Measurements from ENCODE around the gene HMOX1.

Gene HMOX1

DNA sequence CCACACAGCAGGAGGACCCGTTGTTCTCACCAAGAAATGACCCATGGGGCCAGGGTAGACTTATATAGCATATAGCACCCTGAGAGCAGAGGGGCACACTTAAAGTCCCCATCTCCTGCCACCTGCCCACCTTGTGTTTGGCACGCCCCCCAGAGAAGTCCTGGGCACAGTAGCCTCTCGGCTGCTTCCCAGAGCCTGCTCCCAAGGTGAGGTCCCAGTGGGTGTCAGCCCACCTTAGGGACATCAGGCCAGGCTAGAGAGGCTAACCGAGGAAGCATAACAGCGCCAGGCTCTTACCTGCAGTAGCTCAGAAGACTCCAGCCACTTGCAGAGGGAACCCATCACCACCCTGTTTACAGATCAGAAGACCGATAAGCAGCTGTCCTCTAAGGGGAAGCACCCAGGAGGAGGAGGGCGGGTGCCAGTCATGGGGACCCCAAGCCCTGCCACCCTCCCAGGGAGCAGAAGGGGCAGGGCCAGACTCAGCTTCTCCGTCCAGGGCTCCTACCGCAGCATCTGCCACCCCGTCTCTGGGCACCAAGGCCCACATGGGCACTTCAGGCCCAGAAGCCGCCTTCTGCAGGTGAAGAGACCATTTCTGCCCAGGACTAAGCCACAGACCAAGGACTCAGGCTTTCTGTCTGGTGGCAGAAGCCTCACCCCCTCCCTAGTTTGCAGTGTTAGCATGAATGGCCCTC is 34.9 kb upstream of the HMOX1 start:
- TF ChIP-seq POLR2A (IDR thresholded peaks at IDR 0.05; ENCODE audit: low read depth, low read length): no peak
- no peak for FAIRE-seq
- DNase-seq (ENCODE audit: insufficient read length, low spot score): no peak

DNA sequence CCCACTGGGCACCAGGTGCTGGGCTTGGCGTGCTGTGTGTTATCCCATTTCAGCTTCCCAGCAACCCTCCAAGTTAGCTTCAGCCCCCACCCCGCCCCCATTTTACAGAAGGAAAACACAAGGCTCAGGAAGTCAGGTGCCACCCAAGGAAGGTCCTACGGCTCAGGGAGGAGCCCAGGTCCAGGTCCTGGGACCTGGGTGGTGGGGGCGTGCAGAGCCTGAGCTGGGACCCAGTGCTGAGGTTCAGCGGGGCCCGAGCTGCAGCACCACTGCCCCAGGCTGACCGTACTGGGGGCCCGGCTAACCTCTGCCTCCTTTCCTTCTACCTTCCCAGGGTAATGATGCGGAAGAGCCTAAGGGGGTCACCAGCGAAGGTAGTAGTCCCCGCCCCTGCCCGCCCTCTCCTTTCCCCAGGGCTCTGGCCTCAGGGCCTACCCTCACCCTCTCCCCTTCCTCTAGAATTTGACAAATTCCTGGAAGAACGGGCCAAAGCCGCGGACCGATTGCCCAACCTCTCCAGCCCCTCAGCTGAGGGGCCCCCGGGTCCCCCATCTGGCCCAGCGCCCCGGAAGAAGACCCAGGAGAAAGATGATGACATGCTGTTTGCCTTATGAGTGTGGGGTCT is 34.2 kb upstream of the HMOX1 start:
- FAIRE-seq (no peak), DNase-seq (ENCODE audit: insufficient read length, low spot score) (no peak)
- no peak for TF ChIP-seq POLR2A (IDR thresholded peaks at IDR 0.05; ENCODE audit: low read depth, low read length)

DNA sequence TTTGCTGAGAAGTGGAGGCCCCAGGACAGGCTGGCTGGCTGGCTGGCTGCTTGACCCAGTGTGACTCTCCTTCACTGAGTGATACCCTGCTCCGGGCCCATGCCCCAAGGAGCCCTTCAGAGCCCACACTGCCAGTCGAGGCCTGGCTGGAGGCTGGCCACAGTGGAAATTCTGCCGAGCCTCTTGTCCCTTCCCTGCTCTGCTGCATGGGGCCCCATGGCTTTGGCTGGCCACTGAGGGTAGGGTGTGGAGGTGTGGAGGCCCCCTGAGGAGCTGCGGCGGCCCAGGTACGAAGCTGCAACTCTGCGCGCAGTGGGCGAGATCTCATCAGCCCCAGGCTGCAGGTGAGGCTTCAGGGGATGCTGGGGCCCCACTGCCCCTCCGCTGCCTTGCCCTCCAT is 33.4 kb upstream of the HMOX1 start:
- no peak for FAIRE-seq
- no peak for DNase-seq (ENCODE audit: insufficient read length, low spot score)
- TF ChIP-seq POLR2A (IDR thresholded peaks at IDR 0.05; ENCODE audit: low read depth, low read length): no peak

DNA sequence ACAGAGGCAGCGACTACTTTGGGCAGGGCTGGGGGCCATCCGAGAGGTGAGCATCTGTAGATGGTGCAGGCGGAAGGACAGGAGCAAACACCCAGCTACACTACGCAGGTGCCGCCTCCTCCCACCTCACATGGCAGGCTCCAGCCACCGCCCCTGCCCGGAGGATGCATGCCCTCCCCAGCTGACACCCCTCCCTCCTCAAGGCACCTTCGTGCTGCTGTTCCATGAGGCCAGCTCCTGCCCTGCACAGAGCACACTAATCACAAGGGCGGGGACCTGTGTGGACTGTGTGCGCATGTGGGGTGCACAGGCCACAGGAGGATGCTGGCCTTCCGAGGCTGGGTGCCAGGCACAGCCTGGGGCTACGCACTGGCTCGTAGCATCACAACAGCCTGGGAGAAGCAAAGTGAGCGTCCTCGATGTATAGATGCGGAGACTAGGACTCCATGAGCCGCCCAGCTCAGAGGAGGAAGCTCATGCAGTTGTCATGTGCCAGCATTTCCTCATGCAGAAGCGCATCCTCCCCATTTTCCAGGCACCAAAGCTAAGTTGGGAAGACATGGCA is 32.8 kb upstream of the HMOX1 start:
- DNase-seq (ENCODE audit: insufficient read length, low spot score) (no peak), FAIRE-seq (no peak)
- TF ChIP-seq POLR2A (IDR thresholded peaks at IDR 0.05; ENCODE audit: low read depth, low read length): no peak

DNA sequence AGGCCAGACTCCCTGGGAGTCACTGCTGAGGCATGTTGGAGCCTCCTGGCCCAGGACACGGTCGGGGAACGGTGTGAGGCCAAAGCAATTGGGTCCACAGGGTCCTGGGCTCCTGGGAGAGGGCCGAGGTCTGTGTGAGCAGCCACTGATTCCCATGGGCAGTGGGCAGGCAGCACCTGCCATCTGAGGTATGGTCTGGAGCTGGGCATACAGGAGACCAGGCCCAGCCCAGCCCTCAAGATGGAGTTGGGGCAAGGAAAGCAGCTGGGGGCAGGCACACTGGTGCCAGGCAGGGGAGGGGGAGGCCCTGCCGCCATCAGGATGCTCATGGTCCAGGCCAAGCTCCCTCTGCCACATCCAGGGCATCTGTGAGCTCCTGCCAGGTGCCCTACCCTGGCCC is 32.2 kb upstream of the HMOX1 start:
- FAIRE-seq: no peak
- no peak for TF ChIP-seq POLR2A (IDR thresholded peaks at IDR 0.05; ENCODE audit: low read depth, low read length)
- DNase-seq (ENCODE audit: insufficient read length, low spot score): no peak

DNA sequence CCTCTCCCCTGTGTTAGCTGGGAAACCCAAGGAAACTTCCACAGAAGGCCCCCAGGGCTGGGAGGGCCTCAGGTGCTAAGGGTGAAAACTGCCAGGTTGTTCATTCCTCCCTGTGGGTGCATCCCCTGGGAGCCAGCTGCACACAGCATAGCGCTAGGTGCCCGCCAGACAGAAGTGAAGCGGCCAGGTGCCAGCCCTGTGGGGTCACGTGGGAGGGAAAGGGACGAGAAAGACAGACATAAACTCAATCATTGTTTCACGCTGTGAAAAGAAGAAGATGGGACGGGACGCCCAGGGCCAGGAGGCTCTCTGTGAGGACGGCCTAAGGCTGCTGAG is 31.6 kb upstream of the HMOX1 start:
- TF ChIP-seq POLR2A (IDR thresholded peaks at IDR 0.05; ENCODE audit: low read depth, low read length): no peak
- FAIRE-seq: no peak
- no peak for DNase-seq (ENCODE audit: insufficient read length, low spot score)

DNA sequence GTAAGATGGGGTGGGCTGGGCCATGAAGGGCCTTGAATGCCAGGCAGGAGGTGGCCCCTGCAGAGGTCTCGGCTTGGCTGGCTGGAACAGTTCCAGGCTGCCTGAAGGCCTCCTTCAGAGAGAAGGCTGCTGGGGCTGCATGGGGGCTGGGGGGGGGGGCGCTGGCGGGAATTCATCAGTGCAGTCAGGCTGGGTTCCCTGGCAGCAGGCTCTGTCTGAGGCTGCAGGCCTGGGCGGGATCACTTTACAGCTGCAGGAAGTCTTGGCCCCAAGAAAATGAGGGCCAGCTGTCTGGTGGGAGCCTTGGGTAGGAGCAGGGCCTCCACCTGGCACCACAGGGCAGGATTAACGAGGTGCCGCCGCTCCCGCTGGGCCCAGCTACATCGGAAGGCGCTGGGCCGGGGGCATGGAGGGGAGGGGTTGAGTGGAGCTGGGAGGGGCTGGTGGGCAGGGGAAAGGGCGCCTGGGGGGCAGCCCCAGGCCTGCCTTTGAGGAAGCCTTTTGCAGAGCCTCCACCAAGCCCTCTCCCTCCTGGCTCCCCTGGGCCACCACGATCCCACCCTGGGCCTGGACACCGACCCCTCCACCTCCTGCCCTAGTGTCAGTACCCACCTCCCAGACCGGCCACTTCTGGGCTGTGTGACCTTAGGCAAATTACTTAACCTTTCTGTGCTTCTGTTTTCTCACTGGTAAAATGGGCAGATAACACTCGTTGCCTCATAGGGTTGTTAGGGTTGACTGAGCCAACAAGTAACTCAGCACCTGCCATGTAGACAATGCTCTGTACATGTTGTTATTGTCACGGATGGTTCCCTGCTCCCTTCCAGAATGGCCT is 31.0 kb upstream of the HMOX1 start:
- TF ChIP-seq POLR2A (IDR thresholded peaks at IDR 0.05; ENCODE audit: low read depth, low read length): no peak
- no peak for DNase-seq (ENCODE audit: insufficient read length, low spot score)
- no peak for FAIRE-seq

DNA sequence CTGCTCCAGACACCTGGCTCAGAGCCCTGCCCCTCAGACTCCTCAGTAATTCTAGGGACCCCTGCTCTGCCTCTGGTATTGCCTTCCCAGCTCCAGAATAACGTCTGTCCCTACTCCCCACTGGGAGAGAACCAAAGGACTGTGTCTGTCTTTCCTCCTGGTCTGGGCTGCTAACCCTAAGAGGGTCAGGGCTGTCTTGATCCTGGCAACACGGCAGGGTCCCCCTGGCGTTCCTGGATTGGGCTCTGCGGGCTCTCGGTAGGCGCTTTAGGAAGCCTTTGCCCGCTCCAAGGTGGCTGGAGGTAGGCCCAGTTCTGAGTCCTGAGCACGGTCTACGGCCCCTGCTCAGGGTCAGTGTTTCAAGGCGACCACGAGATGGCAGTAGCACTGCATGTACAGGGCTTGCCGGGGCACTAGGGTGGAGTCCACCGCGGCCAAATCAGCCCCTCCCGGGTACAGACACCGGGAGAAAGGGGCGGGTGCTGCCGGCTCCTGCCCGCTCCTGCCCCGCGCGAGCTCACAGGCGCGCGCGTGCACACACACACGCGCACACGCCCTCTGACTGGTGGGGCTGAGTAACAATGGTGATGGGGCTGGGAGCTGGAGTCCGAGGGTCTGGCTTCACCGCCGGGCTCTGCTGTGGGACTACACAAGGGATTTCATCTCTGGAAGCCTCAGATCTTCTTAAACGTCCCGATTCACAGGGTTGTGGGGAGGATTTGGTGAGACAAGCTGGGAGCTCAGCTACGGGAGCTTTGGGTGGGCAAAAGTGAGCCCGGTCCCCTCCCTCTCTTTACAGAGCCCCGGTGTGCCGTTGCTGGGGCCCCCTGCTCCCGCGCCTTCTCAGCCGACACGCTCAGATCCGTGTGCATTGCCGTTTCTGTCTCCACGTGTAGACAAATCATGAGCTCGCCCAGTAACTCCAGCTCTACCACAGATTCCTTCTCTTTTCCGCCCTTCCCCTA is 30.1 kb upstream of the HMOX1 start:
- FAIRE-seq (peak; percentile 79), DNase-seq (ENCODE audit: insufficient read length, low spot score) (peak; percentile 87)
- TF ChIP-seq POLR2A (IDR thresholded peaks at IDR 0.05; ENCODE audit: low read depth, low read length): peak; percentile 62

DNA sequence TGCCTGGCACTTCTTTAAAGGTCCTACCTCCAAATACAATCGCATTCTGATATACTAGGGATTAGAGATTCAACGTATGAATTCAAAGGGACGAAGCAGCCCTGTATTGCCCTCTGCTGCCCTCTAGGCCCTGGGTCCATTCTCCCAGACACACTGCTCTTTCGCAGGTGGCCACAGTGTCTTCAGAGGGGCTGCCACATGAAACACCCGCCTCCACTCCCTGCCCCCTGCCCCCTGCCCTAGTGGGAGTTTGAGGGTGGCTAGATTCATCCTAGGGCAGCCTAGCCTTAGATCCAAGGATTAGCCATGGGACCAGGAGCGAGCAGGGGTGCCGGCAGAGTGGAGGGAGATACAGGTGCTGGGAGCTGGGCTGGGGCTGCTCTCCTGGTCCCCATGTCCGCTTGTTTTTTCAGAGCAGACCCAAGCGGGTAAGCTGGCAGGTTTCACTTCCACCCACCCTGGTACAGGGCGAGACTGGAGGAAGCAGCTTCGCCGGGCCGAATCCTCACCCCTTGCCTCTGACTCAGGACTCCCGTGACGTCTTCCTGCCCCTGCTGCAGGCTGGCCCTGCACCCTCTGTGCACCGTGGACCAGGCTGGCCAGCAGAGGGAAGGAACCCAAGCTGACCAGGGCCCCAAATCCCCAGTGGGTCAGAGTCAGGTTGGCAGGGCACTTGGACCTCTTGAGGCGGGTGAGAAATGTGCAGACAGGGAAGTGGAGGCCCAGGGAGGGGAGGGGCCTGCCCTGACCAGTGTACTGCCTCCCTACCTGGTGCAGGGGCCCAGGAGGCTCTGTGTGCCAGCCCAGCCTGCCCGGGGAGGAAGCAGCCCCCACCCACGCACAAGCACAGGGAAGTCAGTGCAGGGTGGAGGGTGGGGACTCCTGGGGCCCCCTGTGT is 28.4 kb upstream of the HMOX1 start:
- FAIRE-seq (no peak), DNase-seq (ENCODE audit: insufficient read length, low spot score) (no peak)
- no peak for TF ChIP-seq POLR2A (IDR thresholded peaks at IDR 0.05; ENCODE audit: low read depth, low read length)

DNA sequence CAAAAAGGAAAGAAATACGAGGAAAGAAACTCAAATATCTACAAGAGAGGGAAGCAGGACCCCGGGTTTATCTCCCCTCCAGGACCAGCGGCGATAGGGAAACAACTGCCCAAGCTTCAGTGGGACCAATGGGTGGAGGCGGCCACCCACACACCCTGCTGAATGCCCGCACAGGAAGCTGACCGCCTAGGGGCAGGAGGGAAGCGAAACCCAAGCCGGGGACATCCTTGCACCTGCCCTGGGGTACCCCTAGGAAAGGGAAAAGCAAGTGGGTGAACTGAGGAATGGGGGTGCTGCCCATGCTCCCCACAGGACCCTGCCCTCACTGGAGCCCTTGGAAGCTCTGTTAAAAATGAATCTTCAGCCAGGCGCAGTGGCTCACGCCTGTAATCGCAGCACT is 27.6 kb upstream of the HMOX1 start:
- FAIRE-seq: no peak
- no peak for DNase-seq (ENCODE audit: insufficient read length, low spot score)
- no peak for TF ChIP-seq POLR2A (IDR thresholded peaks at IDR 0.05; ENCODE audit: low read depth, low read length)

DNA sequence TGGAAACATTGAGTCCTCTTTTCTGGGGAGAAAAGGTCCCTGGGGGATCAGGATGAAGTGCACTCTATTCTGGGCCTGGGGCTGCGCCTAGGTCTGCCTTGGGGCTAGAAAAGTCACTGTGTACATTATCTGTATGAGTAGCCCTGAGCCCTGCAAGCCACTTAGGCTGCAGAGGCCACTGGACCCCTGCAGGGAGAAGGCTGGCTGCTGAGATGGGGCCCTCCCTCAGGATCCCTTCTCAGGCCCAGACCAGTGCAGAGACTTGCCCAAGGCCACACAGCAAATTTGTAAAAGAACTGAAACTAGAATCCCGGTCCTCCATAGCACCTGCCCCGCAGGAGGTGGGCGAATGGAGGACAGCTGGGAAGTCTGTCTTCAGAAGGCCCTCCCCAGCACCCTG is 26.8 kb upstream of the HMOX1 start:
- no peak for TF ChIP-seq POLR2A (IDR thresholded peaks at IDR 0.05; ENCODE audit: low read depth, low read length)
- no peak for FAIRE-seq
- no peak for DNase-seq (ENCODE audit: insufficient read length, low spot score)

DNA sequence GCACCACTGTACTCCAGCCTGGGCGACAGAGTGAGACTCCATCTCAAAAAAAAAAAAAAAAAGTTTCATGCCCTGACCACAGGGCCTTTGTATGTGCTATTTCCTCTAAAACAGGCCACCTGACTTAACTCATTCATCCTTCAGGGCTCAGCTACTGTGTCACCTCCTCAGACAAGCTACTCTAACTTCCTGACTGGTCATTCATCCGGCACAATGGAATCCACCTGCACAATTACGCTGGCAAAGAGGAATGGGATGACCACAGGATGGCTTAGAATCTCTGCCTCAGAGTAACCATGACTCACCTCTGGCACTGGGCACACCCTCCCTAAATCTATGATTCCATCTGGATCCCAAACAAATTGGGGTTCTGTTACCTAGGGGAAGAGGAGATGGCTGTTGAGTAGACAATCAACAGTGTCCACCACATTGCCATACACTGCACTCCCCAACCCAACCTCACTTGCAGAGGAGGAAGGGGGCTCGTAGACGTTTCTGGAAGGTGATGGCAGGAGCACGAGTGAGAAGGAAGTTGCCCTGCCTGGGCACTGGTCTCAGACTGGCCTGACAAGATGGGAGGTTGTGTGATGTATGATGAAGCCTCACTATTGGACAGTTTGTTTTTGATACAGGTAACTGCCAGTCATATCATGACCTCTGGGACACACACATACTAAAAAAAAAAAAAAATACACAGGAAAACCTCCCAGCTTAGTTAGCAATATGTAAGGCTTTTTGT is 22.8 kb upstream of the HMOX1 start:
- no peak for TF ChIP-seq POLR2A (IDR thresholded peaks at IDR 0.05; ENCODE audit: low read depth, low read length)
- FAIRE-seq (peak; percentile 48), DNase-seq (ENCODE audit: insufficient read length, low spot score) (peak; percentile 81)
